ENCODE measurements around the gene LUC7L2. TPM values are rescaled to one million over a fixed set of nuclear protein-coding genes. Genes with fewer than 3 reads are reported as not detected.
A peak's percentile ranks its signal among the peaks of the same experiment; 100 is the strongest.

Gene LUC7L2
- total RNA-seq, 1 experiment from 2014 or later: 74.2 TPM

DNA sequence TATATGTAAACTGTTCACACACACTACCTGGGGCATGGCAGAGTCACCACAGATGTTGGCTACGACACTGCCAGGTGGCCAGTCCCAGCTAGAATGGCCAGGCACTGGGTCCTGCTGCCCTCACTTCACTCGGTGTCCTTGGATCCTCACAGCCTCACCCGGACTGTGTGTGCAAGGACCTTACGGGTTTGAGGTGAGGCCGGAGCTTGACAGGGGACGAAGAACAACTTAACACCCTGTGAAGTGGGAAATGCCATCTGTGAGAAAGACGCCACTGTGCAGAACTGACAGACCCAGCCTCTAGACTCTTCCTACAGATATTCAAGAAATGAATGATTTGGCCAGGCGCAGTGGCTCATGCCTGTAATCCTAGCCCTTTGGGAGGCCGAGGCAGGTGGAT, 77.1 kb downstream of the LUC7L2 start:
- Histone ChIP-seq H3K36me3 (ENCODE audit: control insufficient read depth, insufficient read depth, low read length) (no peaks in the 10 kb centered on the region), H3K9me3 (no peaks in the 10 kb centered on the region), H3K4me3 (ENCODE audit: low read depth, low read length) (no peak overlapping the region), H3K4me1 (peaks cover 9% of the 10 kb centered on the region), H3K27me3 (replicated peaks; ENCODE audit: control insufficient read depth, insufficient read depth, low read length) (no peaks in the 10 kb centered on the region)
- ChIA-PET POLR2A (no interaction called here), CTCF (no interaction called here)
- DNase-seq: peak in 1 of 2 experiments; percentile 16
- peaks cover 7% of the 10 kb centered on the region for H3K36me3 Mint-ChIP-seq (ENCODE audit: insufficient read depth, unreplicated experiment)
- H3K27ac Mint-ChIP-seq (ENCODE audit: unreplicated experiment): no peak overlapping the region
- BruUV-seq (replicated peaks): no TSS peak
- intact Hi-C loops (cut with micrococcal nuclease; ENCODE audit: unreplicated experiment): no loop called here
- H3K4me3 Mint-ChIP-seq (ENCODE audit: unreplicated experiment): no peak overlapping the region
- H3K4me1 Mint-ChIP-seq (ENCODE audit: low read depth, unreplicated experiment): peaks cover 9% of the 10 kb centered on the region
- TF ChIP-seq CTCF (IDR thresholded peaks at IDR 0.05; ENCODE audit: insufficient read depth in 1 of 2, low read depth in 1 of 2, low read length in 1 of 2, severe bottlenecking in 1 of 2, unreplicated experiment in 1 of 2): no peak
- H3K27me3 Mint-ChIP-seq (ENCODE audit: insufficient read depth, unreplicated experiment): no peaks in the 10 kb centered on the region
- no peaks in the 10 kb centered on the region for H3K9me3 Mint-ChIP-seq (ENCODE audit: unreplicated experiment)

GRCh38 chr7:139439375-139439774, 79.7 kb downstream of the LUC7L2 start:
- peaks cover 3% of the 10 kb centered on the region for H3K4me1 Mint-ChIP-seq (ENCODE audit: low read depth, unreplicated experiment)
- Histone ChIP-seq H3K4me1 (peaks cover 2% of the 10 kb centered on the region), H3K27me3 (replicated peaks; ENCODE audit: control insufficient read depth, insufficient read depth, low read length) (no peaks in the 10 kb centered on the region), H3K9me3 (no peaks in the 10 kb centered on the region), H3K36me3 (ENCODE audit: control insufficient read depth, insufficient read depth, low read length) (no peaks in the 10 kb centered on the region), H3K4me3 (ENCODE audit: low read depth, low read length) (no peak overlapping the region)
- H3K36me3 Mint-ChIP-seq (ENCODE audit: insufficient read depth, unreplicated experiment): no peaks in the 10 kb centered on the region
- intact Hi-C loops (cut with micrococcal nuclease; ENCODE audit: unreplicated experiment): no loop called here
- CTCF ChIA-PET: no interaction called here
- DNase-seq: peak in 1 of 2 experiments; percentile 16
- no peak for TF ChIP-seq CTCF (IDR thresholded peaks at IDR 0.05; ENCODE audit: insufficient read depth in 1 of 2, low read depth in 1 of 2, low read length in 1 of 2, severe bottlenecking in 1 of 2, unreplicated experiment in 1 of 2)
- no TSS peak for BruUV-seq (replicated peaks)
- no peaks in the 10 kb centered on the region for H3K27me3 Mint-ChIP-seq (ENCODE audit: insufficient read depth, unreplicated experiment)
- no peak overlapping the region for H3K27ac Mint-ChIP-seq (ENCODE audit: unreplicated experiment)
- no peak overlapping the region for H3K4me3 Mint-ChIP-seq (ENCODE audit: unreplicated experiment)
- H3K9me3 Mint-ChIP-seq (ENCODE audit: unreplicated experiment): no peaks in the 10 kb centered on the region
- POLR2A ChIA-PET: no interaction called here

DNA sequence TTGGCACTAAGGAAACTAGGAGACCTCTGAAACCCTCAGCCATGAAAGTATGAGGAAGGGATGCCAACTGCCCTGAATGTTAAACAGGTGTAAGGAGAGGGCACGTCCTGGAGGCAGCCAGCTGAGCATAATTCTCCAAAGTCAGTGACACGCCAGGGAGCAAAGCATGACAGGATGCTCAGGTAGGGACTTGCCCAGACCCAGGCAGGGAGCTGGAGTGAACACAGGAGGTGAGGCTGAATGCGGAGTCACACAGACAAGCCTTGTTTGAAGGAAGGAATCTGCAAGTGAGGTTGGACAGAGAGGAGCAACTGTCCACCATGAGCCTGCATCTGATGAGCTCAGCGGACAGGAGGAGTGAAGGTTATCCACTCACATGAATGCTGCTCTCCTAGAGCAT, 82.3 kb downstream of the LUC7L2 start:
- Histone ChIP-seq H3K9me3 (no peaks in the 10 kb centered on the region), H3K36me3 (ENCODE audit: control insufficient read depth, insufficient read depth, low read length) (no peaks in the 10 kb centered on the region), H3K4me3 (ENCODE audit: low read depth, low read length) (no peak overlapping the region), H3K27me3 (replicated peaks; ENCODE audit: control insufficient read depth, insufficient read depth, low read length) (no peaks in the 10 kb centered on the region), H3K4me1 (no peaks in the 10 kb centered on the region)
- no peak for TF ChIP-seq CTCF (IDR thresholded peaks at IDR 0.05; ENCODE audit: insufficient read depth in 1 of 2, low read depth in 1 of 2, low read length in 1 of 2, severe bottlenecking in 1 of 2, unreplicated experiment in 1 of 2)
- Mint-ChIP-seq H3K27me3 (ENCODE audit: insufficient read depth, unreplicated experiment) (no peaks in the 10 kb centered on the region), H3K4me3 (ENCODE audit: unreplicated experiment) (no peak overlapping the region), H3K27ac (ENCODE audit: unreplicated experiment) (no peak overlapping the region), H3K4me1 (ENCODE audit: low read depth, unreplicated experiment) (no peaks in the 10 kb centered on the region), H3K36me3 (ENCODE audit: insufficient read depth, unreplicated experiment) (no peaks in the 10 kb centered on the region), H3K9me3 (ENCODE audit: unreplicated experiment) (no peaks in the 10 kb centered on the region)
- BruUV-seq (replicated peaks): no TSS peak
- ChIA-PET POLR2A (no interaction called here), CTCF (interaction anchor here (0.6 kb wide), 1 partner anchor 34 kb away, joined by 3 read pairs; no protein-coding TSS in a partner anchor)
- intact Hi-C loops (cut with micrococcal nuclease; ENCODE audit: unreplicated experiment): no loop called here
- DNase-seq: no peak

All from Caco-2 (cell line).